Activated naive CD4-positive, alpha-beta T cell treated with anti-CD3 and anti-CD28 coated beads, Interleukin-2, amount 50 U/mL, for 24 hours (primary cell): Measurements from ENCODE around the gene HOXA6.
A peak's percentile ranks its signal among the peaks of the same experiment; 100 is the strongest.

Experiments
- H3K27ac Mint-ChIP-seq: one replicate; pipeline ENCODE4 v1.8.0; 2021; ENCODE audit warnings: mild to moderate bottlenecking, mixed read lengths
- H3K27me3 Mint-ChIP-seq: one replicate; pipeline ENCODE4 v1.8.0; 2021; ENCODE audit warnings: mixed read lengths
- H3K36me3 Mint-ChIP-seq: one replicate; pipeline ENCODE4 v1.8.0; 2021; ENCODE audit warnings: mixed read lengths
- H3K4me1 Mint-ChIP-seq: one replicate; pipeline ENCODE4 v1.8.0; 2021; ENCODE audit warnings: mixed read lengths
- H3K4me3 Mint-ChIP-seq: one replicate; pipeline ENCODE4 v1.8.0; 2021; ENCODE audit warnings: mild to moderate bottlenecking, mixed read lengths
- H3K9me3 Mint-ChIP-seq: one replicate; pipeline ENCODE4 v1.8.0; 2021; ENCODE audit warnings: mixed read lengths

Gene HOXA6

DNA sequence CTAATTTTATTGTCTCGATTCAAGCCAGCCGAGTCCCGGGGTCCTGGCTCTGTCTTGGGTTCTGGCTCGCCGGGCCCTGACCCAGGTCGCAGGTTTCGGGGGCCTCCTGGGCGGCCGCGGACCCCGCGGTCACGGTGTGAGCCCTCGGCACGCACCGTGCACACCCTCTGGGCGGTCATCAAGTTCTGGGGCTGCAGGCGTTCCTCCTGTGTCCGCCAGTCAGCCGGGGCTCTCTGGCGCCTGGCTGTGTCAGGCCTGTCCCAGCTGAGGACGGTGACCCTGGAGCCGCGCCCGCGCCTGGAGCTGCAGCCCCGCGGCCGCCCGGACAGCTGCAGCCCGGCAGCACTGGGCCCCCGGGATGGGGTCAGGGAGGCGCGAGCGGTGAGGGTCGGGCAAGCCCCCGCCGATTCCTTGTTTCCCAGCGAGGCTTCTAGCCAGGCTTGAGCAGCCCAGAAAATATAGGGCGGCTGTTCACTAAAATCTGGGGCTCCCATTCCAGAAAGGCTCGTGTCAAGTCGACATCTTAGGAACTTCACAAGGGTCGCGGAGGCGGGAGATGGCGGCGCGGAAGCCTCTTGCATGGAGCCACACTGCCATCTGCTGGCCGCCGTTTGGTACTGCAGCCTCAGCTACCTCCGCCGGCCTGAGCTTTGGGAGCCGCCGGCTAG, 13.1 kb upstream of the HOXA6 start:
- H3K9me3 Mint-ChIP-seq: no peaks in the 10 kb centered on the region
- no peak overlapping the region for H3K27ac Mint-ChIP-seq
- no peaks in the 10 kb centered on the region for H3K36me3 Mint-ChIP-seq
- H3K4me1 Mint-ChIP-seq: peaks cover 29% of the 10 kb centered on the region
- H3K4me3 Mint-ChIP-seq: peak overlapping the region; percentile 78
- H3K27me3 Mint-ChIP-seq: peaks cover 60% of the 10 kb centered on the region

DNA sequence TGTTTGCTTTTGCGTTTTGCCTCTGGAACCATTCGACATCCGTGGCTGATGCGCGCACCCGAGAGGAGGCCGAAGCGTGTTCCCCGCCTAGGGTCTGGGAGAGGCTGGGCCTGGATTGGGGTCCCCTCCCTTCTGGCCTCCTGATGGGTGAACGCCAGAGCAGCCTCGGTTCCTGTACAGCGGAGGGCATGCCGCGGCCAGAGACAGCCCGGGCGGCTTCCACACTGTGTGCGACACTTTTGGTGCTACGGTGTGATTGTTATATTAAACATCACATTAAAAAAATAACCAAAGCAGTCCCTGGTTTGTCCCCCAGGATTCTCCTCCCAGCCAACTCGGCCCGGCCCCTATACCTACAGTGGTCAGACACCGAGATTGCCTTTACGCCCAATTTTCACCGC, 12.6 kb upstream of the HOXA6 start:
- Mint-ChIP-seq H3K9me3 (no peaks in the 10 kb centered on the region), H3K27ac (no peak overlapping the region), H3K36me3 (no peaks in the 10 kb centered on the region), H3K4me1 (peaks cover 31% of the 10 kb centered on the region), H3K27me3 (peaks cover 63% of the 10 kb centered on the region), H3K4me3 (peak overlapping the region; percentile 74)

DNA sequence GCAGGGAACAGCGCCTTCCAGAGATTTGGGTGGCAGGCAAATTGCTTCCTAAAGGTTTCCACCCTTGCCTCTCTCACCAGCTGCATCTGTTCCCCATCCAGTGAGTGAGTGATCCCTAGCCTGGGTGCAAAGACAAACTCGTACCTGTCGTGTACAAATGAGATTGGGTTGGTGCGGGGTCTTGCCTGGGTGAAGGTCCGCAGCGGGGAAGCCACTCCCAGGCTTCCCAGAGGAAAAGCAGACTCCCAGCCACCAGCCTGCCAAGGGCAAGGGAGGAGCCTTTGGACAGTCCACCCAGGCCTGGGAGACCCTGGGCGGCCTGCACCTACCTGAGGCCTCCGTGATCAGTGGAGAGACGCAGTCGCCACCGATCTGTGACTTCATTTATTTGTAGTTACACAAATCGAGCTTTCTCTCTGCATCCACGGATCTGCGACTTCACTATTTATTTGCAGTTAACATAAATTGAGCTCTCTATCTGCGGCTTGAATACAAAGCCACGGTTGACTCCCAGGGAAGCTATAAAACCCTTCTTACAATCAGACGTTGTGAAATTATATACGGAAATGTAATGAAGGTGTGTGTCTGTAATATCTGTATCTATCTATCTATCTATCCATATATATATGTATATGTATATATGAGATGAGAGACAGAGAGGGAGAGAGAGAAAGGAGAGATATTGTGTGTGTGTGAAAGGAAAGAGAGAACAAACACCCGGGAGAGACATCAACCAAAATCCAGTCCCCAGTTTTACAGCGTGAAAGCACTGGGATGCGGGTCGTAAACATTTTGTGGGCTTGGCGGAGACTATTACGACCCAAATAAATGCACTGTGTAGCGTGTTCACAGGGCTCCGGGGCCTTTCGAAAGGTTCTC, 11.9 kb upstream of the HOXA6 start:
- Mint-ChIP-seq H3K27me3 (peaks cover 66% of the 10 kb centered on the region), H3K36me3 (peaks cover 3% of the 10 kb centered on the region), H3K4me3 (peak overlapping the region; percentile 74), H3K4me1 (peaks cover 38% of the 10 kb centered on the region), H3K27ac (no peak overlapping the region), H3K9me3 (no peaks in the 10 kb centered on the region)

DNA sequence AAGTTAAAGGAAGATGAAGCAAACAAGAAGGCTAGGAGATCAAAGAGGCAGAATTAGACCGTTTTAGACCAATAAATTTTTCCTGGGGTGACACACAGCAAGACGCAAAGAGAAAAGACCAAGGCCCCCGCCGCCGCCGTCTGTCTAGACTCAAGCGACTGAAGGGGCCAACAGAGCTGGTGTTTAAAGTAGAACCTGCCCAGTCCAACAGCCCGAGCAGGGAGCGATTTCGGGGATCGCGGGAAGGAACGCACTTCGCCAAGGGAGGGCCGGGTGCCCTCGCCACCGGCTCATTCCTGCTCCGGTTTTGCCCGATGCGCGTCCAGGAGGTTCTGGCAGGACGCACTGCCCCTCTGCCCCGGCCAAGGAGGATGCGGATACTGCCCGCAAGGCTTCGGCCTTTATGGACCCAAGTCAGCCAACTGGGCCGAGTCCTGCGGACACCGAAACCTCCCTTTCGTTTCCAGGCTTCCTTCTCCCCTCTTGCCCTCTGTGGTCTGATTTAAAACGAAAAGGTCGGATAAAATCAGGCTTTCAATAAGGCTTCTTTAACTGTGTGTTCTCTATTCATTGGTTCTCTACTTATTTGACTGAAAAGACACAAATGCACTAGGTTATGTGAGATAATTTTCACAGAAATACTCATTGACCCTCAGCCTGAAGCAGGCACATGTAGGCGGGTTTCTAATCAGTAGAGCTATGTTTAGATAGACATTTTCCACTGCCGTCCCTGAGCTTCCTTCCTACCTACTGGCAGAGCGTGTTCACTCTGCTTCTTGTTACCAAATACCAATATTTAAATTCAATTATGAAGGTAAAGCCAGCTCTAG, 11.1 kb upstream of the HOXA6 start:
- peak overlapping the region; percentile 6 for H3K4me3 Mint-ChIP-seq
- H3K27ac Mint-ChIP-seq: peak overlapping the region; percentile 43
- H3K9me3 Mint-ChIP-seq: no peaks in the 10 kb centered on the region
- H3K4me1 Mint-ChIP-seq: peaks cover 46% of the 10 kb centered on the region
- H3K27me3 Mint-ChIP-seq: peaks cover 67% of the 10 kb centered on the region
- H3K36me3 Mint-ChIP-seq: peaks cover 3% of the 10 kb centered on the region

DNA sequence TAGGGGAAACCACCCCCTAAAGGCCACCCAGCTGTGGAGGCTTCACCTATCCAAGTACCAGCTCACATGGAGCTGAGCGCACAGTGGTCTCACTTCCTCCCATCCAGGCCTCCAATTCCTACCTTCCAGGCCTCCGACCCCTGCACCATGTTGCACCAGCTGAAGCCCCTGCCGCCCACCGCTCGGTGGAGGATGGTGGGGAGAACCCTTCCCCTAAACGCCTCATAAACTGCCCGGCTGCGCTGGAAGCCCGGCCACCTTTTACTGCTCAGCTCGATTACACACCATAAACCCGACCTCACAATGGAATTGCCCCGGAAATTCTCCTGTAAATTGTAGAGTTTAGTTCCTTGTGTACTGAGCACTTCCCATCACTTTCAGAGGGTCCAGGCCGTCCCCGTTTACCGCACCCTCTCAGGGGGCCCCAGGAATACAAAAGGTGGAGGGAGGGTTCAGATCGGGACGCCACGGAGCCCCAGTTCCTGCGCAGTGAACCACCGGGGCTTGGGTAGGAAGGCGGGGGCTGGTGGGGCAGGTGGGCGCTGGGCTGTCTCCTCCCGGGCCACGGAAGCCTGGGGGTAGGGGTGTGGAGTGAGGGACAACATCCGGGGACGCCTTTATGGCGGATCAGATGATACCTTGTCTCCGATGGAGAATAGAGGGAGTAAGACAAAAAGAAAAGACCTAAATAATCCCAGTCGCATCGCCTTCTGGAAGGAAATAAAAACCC, 10.3 kb upstream of the HOXA6 start:
- peaks cover 50% of the 10 kb centered on the region for H3K4me1 Mint-ChIP-seq
- H3K36me3 Mint-ChIP-seq: peaks cover 3% of the 10 kb centered on the region
- H3K27ac Mint-ChIP-seq: peak overlapping the region; percentile 61
- H3K9me3 Mint-ChIP-seq: no peaks in the 10 kb centered on the region
- peaks cover 66% of the 10 kb centered on the region for H3K27me3 Mint-ChIP-seq
- H3K4me3 Mint-ChIP-seq: no peak overlapping the region

DNA sequence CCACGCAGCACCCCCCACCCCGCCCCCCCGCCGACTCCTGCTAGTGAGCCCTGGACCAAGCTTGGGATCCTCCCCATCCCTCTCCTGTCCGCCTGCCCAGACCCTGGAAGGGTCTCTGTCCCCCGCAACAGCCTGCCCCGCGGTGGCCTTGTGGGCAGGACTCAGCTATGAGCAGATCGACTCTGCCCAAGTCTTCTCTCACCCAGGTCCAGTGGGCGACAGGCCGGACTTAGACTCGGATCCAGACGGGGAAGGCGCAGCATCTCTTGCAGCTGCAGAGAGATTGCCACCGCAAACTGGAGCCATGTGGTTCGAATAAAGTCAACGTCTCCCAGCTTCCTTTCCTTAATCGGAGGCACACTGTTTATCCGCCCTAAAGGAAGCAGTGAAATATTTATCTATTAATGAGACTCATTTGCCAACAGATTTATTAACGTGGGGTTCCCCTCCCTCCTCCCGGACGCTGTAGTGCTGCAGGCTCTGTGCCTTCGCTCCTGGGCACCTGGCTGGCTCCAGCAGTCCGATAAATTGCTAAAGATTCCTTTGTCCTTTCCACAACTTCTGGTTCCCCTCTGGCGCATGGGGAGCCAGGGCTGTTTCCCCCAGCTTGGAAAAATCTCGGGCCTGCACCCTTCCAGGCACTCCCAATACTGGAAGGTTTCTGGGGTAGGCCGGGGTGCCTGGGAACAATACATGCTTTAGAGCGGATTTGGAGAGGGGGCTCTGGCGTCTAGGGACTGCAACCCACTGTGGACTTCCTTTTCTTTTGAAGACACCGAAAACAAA, 9.5 kb upstream of the HOXA6 start:
- H3K27ac Mint-ChIP-seq: peak overlapping the region; percentile 61
- peaks cover 50% of the 10 kb centered on the region for H3K4me1 Mint-ChIP-seq
- H3K4me3 Mint-ChIP-seq: no peak overlapping the region
- H3K36me3 Mint-ChIP-seq: peaks cover 3% of the 10 kb centered on the region
- peaks cover 64% of the 10 kb centered on the region for H3K27me3 Mint-ChIP-seq
- no peaks in the 10 kb centered on the region for H3K9me3 Mint-ChIP-seq

DNA sequence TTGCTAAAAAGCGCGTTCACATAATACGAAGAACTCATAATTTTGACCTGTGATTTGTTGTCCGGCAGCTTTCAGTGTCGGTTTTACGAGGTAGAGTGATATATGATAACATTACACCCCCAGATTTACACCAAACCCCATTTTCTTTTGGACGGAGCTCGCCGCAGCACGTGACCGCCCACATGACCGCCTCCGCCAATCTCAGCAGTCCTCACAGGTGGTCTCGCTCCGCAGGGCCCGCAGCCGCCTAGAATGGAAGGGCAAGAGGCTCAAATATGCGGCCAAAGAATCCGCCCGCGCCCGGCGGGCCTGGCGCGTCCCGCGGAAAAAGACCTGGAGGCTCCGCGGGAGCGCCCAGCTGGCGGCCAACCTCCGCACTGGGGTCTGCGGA, 8.9 kb upstream of the HOXA6 start, which contains the start of gene HOXA7:
Gene HOXA7, minus strand, starts transcription at position 168 of the 391 bp plus-strand sequence. Its CDS starts 130 bp downstream, at position 38.
- Mint-ChIP-seq H3K27ac (peak within 1 kb of the TSS; percentile 79), H3K9me3 (no peaks in the 10 kb centered on the region), H3K27me3 (peaks cover 70% of the 10 kb centered on the region), H3K4me3 (peak within 1 kb of the TSS; percentile 70), H3K4me1 (peaks cover 56% of the 10 kb centered on the region), H3K36me3 (peaks cover 3% of the 10 kb centered on the region)

DNA sequence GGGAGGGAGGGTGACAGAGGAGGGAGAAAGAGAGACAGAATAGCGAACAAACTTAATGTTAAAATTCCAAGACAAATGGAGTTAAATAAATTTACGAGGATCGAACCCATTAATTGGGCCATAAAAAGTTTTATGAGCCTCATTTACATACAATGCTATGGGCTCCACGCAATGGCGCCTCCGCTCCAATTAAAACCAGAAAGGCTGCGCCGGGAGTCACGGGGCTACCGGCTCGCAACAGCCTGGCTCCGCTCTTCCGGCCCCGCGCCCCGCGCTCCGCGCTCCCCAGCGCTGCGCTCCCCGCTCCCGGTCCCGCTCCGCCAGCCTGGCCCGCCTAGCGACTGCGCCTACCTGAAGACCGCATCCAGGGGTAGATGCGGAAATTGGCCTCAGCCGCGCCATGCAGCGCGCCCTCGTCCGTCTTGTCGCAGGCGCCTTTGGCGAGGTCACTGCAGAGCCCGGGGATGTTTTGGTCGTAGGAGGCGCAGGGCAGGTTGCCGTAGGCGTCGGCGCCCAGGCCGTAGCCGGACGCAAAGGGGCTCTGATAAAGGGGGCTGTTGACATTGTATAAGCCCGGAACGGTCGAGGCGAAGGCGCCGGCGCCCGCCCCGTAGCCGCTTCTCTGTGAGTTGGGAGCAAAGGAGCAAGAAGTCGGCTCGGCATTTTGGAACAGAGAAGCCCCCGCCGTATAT, 8.4 kb upstream of the HOXA6 start:
- peak overlapping the region; percentile 70 for H3K4me3 Mint-ChIP-seq
- peaks cover 3% of the 10 kb centered on the region for H3K36me3 Mint-ChIP-seq
- H3K9me3 Mint-ChIP-seq: no peaks in the 10 kb centered on the region
- peaks cover 59% of the 10 kb centered on the region for H3K4me1 Mint-ChIP-seq
- peak overlapping the region; percentile 79 for H3K27ac Mint-ChIP-seq
- peaks cover 71% of the 10 kb centered on the region for H3K27me3 Mint-ChIP-seq

DNA sequence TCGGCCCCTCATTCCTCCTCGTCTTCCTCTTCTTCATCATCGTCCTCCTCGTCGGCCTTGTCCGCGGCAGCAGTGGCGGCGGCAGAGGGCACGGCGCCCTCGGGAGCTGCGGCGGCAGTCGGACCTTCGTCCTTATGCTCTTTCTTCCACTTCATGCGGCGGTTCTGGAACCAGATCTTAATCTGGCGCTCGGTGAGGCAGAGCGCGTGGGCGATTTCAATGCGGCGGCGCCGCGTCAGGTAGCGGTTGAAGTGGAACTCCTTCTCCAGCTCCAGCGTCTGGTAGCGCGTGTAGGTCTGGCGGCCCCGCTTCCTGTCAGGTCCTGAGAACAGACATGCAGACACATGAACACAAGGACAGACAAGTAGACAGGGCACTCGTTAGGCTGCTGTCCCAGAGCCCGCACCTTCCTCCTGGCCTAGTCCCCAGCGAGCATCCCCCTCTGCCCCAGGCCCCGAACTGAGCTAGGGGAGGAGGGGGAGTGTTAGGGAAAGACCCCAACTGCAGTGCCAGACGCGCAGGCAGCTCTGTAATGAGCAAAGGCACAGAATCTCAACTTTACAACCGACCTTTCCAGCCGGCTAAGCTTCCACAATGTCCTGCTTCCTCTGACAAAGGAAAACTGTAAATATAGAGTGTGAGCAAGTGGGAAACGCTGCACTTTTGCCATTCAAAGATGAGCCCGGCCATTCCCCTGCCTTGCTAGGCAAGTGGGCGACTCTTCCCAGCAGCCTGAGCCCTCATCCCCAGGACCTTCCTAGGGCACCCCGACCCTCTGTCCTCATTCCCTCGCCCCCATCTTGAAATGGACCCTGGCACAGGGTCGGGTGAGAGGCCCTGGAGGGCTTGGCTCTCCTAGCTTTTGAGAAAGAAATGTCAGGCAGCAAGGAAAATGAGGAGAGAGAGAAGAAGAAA, 7.6 kb upstream of the HOXA6 start:
- Mint-ChIP-seq H3K27me3 (peaks cover 75% of the 10 kb centered on the region), H3K27ac (peak overlapping the region; percentile 79), H3K9me3 (no peaks in the 10 kb centered on the region), H3K4me1 (peaks cover 65% of the 10 kb centered on the region), H3K36me3 (peaks cover 3% of the 10 kb centered on the region), H3K4me3 (peak overlapping the region; percentile 80)

DNA sequence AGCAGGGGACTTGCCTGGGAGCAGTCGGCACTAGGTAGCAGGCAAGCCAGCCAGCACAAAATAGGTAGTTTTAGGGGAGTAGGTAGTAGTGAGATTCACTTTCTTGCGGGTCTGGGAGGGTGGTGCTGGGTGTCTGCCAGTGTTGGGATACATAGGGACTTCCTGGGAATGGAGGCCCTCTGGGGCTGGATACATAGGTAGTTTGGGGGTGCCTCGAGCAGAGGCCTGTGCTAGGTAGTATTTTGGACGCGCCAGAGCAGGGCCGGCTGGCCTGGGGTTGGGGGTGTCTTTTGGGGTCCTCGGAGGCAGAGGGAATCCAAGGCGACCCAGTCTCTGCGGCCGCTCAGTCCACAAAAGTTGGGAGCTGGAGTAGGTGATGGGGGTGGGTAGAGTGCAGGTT, 6.8 kb upstream of the HOXA6 start:
- Mint-ChIP-seq H3K36me3 (peaks cover 3% of the 10 kb centered on the region), H3K27ac (no peak overlapping the region), H3K27me3 (peaks cover 75% of the 10 kb centered on the region), H3K9me3 (no peaks in the 10 kb centered on the region), H3K4me3 (peak overlapping the region; percentile 80), H3K4me1 (peaks cover 60% of the 10 kb centered on the region)

DNA sequence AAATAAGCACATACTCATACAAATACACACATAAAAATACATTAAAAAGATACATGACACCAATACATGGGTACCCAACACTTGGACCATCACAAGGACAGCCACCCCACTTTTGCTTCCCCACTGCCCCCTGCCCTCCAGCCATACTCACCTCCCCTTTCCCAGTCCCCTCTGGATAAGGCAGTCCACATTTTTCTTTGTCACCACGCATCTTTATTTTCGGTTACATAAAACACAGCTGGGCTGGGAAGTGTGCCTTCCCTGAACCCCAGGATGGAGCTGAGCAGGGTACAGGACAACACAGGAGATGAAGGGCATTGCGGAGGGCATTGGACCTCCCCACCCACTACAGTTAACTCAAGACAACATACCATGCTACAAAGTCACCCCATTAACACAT, 6.0 kb upstream of the HOXA6 start:
- H3K4me1 Mint-ChIP-seq: peaks cover 58% of the 10 kb centered on the region
- peaks cover 71% of the 10 kb centered on the region for H3K27me3 Mint-ChIP-seq
- H3K4me3 Mint-ChIP-seq: peak overlapping the region; percentile 33
- peaks cover 3% of the 10 kb centered on the region for H3K36me3 Mint-ChIP-seq
- H3K27ac Mint-ChIP-seq: peak overlapping the region; percentile 72
- H3K9me3 Mint-ChIP-seq: no peaks in the 10 kb centered on the region

DNA sequence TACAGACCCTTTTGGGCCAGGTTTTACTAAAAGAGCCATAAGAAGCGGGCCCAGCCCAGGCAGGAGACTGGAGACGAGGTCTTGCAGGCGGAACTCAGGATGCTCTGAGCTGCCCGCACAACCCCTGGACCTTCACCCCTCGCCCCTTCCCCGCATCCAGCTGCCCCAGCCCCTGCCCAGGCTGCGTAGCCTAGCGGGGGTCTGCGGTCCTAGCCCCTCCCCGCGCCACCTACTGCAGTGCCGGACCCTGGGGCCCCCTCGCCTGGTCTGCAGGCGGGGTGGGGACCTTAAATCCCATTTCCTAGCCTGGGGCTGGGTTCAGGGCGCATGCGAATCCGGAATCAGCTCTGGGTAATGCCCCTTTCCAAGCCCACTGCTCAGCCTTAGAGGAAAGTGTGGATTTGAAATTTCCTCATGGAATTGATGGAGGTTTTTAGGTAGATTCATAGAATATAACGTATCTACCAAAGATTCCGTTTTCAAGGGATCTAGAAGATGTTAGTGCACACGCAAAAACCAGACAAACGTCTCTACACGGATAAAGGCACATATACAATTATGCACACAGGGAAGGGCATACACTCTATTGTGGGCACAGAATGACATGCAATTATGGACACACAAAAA, 5.4 kb upstream of the HOXA6 start:
- H3K9me3 Mint-ChIP-seq: no peaks in the 10 kb centered on the region

More for the DNA sequence above, 5.4 kb upstream of the HOXA6 start:
- Mint-ChIP-seq H3K4me1 (peaks cover 59% of the 10 kb centered on the region), H3K27me3 (peaks cover 72% of the 10 kb centered on the region), H3K4me3 (no peak overlapping the region), H3K36me3 (peaks cover 3% of the 10 kb centered on the region), H3K27ac (no peak overlapping the region)
